ENCODE results near the gene ITK. TPM values are rescaled to one million over a fixed set of nuclear protein-coding genes. Genes with fewer than 3 reads are reported as not detected.
"Not testable (repeated sequence)": the region's sequence is repeated elsewhere in the genome, so short reads cannot be mapped to it uniquely, and the experiment has no call there.

ITK gene
- total and polyA plus RNA-seq, 2 donors (not counting 1 experiment from before 2014, with no cell fraction given), result 0.75 to 1.1 TPM

- Histone ChIP-seq H2AFZ (ENCODE audit: insufficient read depth, low read depth, low read length, poor library complexity, severe bottlenecking) (no peak overlapping the region), H4K20me1 (ENCODE audit: control insufficient read depth, insufficient read depth, low read length, poor library complexity, severe bottlenecking) (no peaks in the 10 kb centered on the region), H3K4me1 (ENCODE audit: control insufficient read depth in 2 of 2, insufficient read depth in 2 of 2, low read length in 2 of 2) (peaks cover 12% of the 10 kb centered on the region in 2 donors), H3K9me3 (ENCODE audit: control extremely low read depth in 1 of 3, control insufficient read depth in 2 of 3, insufficient read depth in 1 of 3, low read length in 2 of 3) (peaks cover 0 to 1% (median 0%) of the 10 kb centered on the region in 3 donors), H3K4me2 (replicated peaks; ENCODE audit: low read depth, low read length, poor library complexity, severe bottlenecking) (no peak overlapping the region), H3K27me3 (replicated peaks in 1 of 4; ENCODE audit: control extremely low read depth in 1 of 4, control insufficient read depth in 3 of 4, insufficient read depth in 4 of 4, low read length in 3 of 4) (no peaks in the 10 kb centered on the region), H3K4me3 (ENCODE audit: control extremely low read depth in 1 of 5, extremely low read depth in 1 of 5, insufficient read depth in 1 of 5, low read depth in 2 of 5, low read length in 4 of 5) (no peak overlapping the region), H3K9ac (ENCODE audit: low read length) (no peak overlapping the region), H3K27ac (ENCODE audit: low read length in 2 of 2) (no peak overlapping the region), H3K36me3 (replicated peaks in 1 of 2; ENCODE audit: control extremely low read depth in 1 of 2, control insufficient read depth in 1 of 2, extremely low read depth in 1 of 2, insufficient read depth in 2 of 2, low read length in 1 of 2) (no peaks in the 10 kb centered on the region), H3K79me2 (ENCODE audit: control insufficient read depth, insufficient read depth, low read length) (no peaks in the 10 kb centered on the region)
- CTCF ChIA-PET, result interaction anchor here (1.0 kb wide), 1 partner anchor 11 kb away, joined by 3 read pairs; no protein-coding TSS in a partner anchor
- H3K9me3 Mint-ChIP-seq (ENCODE audit: insufficient read depth), result no peaks in the 10 kb centered on the region
- TF ChIP-seq EZH2 (IDR thresholded peaks at IDR 0.05; ENCODE audit: borderline replicate concordance, insufficient read depth, low read depth, low read length, poor library complexity, severe bottlenecking), result no peak
- TF ChIP-seq, protein P1, sequence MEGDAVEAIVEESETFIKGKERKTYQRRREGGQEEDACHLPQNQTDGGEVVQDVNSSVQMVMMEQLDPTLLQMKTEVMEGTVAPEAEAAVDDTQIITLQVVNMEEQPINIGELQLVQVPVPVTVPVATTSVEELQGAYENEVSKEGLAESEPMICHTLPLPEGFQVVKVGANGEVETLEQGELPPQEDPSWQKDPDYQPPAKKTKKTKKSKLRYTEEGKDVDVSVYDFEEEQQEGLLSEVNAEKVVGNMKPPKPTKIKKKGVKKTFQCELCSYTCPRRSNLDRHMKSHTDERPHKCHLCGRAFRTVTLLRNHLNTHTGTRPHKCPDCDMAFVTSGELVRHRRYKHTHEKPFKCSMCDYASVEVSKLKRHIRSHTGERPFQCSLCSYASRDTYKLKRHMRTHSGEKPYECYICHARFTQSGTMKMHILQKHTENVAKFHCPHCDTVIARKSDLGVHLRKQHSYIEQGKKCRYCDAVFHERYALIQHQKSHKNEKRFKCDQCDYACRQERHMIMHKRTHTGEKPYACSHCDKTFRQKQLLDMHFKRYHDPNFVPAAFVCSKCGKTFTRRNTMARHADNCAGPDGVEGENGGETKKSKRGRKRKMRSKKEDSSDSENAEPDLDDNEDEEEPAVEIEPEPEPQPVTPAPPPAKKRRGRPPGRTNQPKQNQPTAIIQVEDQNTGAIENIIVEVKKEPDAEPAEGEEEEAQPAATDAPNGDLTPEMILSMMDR (IDR thresholded peaks at IDR 0.05), result no peak
- DNase-seq (no peak), ATAC-seq (ENCODE audit: low read depth) (no peak)
- POLR2A ChIA-PET, result no interaction called here
- H3K27ac Mint-ChIP-seq, result no peak overlapping the region
- H3K4me1 Mint-ChIP-seq, result peaks cover 9% of the 10 kb centered on the region
- no CpG with 5 or more reads among the region's 6 CpGs for WGBS (ENCODE audit: insufficient coverage)
- intact Hi-C loops (cut with micrococcal nuclease), result loop anchor here (10.0 kb wide), 1 partner anchor 51 kb away; no protein-coding TSS in a partner anchor
- H3K4me3 Mint-ChIP-seq, result no peak overlapping the region
- H3K27me3 Mint-ChIP-seq, result no peaks in the 10 kb centered on the region
Observed at GRCh38 chr5:157205708-157206107, 25.1 kb downstream of the ITK start.

DNA sequence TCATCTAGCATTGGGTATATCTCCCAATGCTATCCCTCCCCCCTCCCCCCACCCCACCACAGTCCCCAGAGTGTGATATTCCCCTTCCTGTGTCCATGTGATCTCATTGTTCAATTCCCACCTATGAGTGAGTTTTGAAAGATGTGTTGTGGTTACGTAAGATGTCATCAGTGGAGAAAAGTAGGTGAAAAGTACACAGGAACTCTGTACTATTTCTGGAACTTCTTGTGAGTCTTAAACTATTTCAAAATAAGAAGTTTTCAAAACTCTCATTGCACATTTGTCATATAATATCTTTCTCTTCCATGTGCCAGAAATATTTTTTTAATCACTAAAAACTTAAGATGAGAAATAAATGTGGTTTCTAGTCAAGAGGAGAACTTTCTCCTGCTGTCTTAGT, 30.0 kb downstream of the ITK start:
- no CpG with 5 or more reads among the region's 1 CpG for whole genome bisulfite sequencing (ENCODE audit: insufficient coverage)
- H3K9me3 Mint-ChIP-seq (ENCODE audit: insufficient read depth); CTCF ChIA-PET; ATAC-seq (ENCODE audit: low read depth); H3K27me3 ChIP-seq (replicated peaks in 1 of 4; ENCODE audit: control extremely low read depth in 1 of 4, control insufficient read depth in 3 of 4, insufficient read depth in 4 of 4, low read length in 3 of 4); H3K79me2 ChIP-seq (ENCODE audit: control insufficient read depth, insufficient read depth, low read length); H3K27ac ChIP-seq (ENCODE audit: low read length in 2 of 2); H3K27me3 Mint-ChIP-seq; DNase-seq; H3K4me2 ChIP-seq (replicated peaks; ENCODE audit: low read depth, low read length, poor library complexity, severe bottlenecking); H3K36me3 ChIP-seq (replicated peaks in 1 of 2; ENCODE audit: control extremely low read depth in 1 of 2, control insufficient read depth in 1 of 2, extremely low read depth in 1 of 2, insufficient read depth in 2 of 2, low read length in 1 of 2); H3K9me3 ChIP-seq (ENCODE audit: control extremely low read depth in 1 of 3, control insufficient read depth in 2 of 3, insufficient read depth in 1 of 3, low read length in 2 of 3); H3K27ac Mint-ChIP-seq; H3K4me3 ChIP-seq (ENCODE audit: control extremely low read depth in 1 of 5, extremely low read depth in 1 of 5, insufficient read depth in 1 of 5, low read depth in 2 of 5, low read length in 4 of 5); H3K9ac ChIP-seq (ENCODE audit: low read length); POLR2A ChIA-PET; intact Hi-C loops (cut with micrococcal nuclease); H4K20me1 ChIP-seq (ENCODE audit: control insufficient read depth, insufficient read depth, low read length, poor library complexity, severe bottlenecking); H2AFZ ChIP-seq (ENCODE audit: insufficient read depth, low read depth, low read length, poor library complexity, severe bottlenecking); H3K4me3 Mint-ChIP-seq: not testable (repeated sequence)
- peaks cover 17 to 19% of the 10 kb centered on the region in 2 donors for H3K4me1 ChIP-seq (ENCODE audit: control insufficient read depth in 2 of 2, insufficient read depth in 2 of 2, low read length in 2 of 2)
- H3K4me1 Mint-ChIP-seq, result peaks cover 30% of the 10 kb centered on the region

All from B cell (primary cell).